GM12891 (cell line): ENCODE results near the gene CCDC137.

ENCODE experiments used
- PAX5 ChIP-seq: IDR thresholded peaks from 2 replicates; pipeline ENCODE4 v1.6.1; 2011; ENCODE audit warnings: low read length, moderate library complexity, mild to moderate bottlenecking; ENCODE audit not compliant: insufficient read depth, severe bottlenecking
- POLR2A ChIP-seq: IDR thresholded peaks from 2 replicates; pipeline ENCODE4 v1.6.1; 2011; ENCODE audit warnings: low read depth, low read length, control low read depth
- POLR2AphosphoS5 ChIP-seq: IDR thresholded peaks from 2 replicates; pipeline ENCODE4 v1.6.1; 2011; ENCODE audit warnings: low read depth, low read length, control low read depth
- POU2F2 ChIP-seq: IDR thresholded peaks from 2 replicates; pipeline ENCODE4 v1.6.1; 2011; ENCODE audit warnings: low read depth, mild to moderate bottlenecking, control low read depth, low read length, moderate library complexity
- SPI1 ChIP-seq: IDR thresholded peaks from 2 replicates; pipeline ENCODE4 v1.6.1; 2011; ENCODE audit warnings: low read depth, low read length, control low read depth
- TAF1 ChIP-seq: IDR thresholded peaks from 2 replicates; pipeline ENCODE4 v1.6.1; 2011; ENCODE audit warnings: low read depth, low read length, control low read depth

DNA sequence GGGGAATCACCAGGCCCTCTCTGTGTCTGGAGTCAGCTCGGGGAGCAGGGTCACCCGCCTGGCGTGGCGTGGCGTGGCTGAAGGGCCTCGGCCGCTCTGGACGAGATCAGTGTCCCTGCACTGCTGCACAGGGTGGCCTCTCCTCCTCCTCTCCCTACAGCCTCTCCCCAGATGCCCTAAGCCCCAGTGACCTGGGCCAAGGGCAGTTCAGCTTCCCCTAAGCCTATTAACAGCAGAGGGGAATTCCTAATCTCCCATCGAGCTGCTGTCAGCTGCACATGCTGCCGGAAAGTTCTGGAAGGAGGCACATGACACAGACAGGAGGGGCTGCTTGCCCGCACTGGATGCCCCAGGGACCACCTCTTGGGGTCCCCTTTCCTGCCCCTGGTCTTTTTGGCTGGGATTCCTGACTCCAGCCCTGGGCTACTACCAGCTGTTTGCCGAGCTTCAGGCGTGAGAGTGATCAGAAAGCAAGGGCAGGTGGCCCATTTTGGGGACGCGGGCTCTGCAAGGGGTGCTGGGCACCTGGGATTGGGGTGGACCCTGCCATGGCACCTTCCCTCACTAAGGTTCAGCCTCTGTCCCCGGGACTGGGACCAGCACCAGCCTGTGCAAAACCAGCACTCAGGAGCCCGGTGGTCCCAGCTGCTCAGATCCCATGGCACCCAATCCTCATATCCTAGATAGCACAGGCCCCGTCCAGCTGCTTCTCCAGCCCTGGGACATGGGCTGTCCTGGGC is 11.0 kb upstream of the CCDC137 start:
- TF ChIP-seq POLR2AphosphoS5: no peak
- TF ChIP-seq POLR2A: no peak
- TF ChIP-seq TAF1: no peak
- no peak for TF ChIP-seq PAX5
- no peak for TF ChIP-seq POU2F2
- TF ChIP-seq SPI1: no peak
